Measurements from ENCODE around the gene CPA4.

GRCh38 chr7:130332259-130333053 lies 39.5 kb downstream of the CPA4 start:
- no peak for TF ChIP-seq POLR2A (IDR thresholded peaks at IDR 0.05)
- TF ChIP-seq CTCF (IDR thresholded peaks at IDR 0.05): no peak
- TF ChIP-seq POLR2AphosphoS5 (IDR thresholded peaks at IDR 0.05): no peak
